Right atrium auricular region (tissue), 2 donors: ENCODE results near the gene WNT1. TPM values are rescaled to one million over a fixed set of nuclear protein-coding genes. Genes with fewer than 3 reads are reported as not detected.

ENCODE experiments used
- DNase-seq: peaks from one replicate; pipeline ENCODE4 v3.0.0-alpha.2; 2019; ENCODE audit warnings: low spot score
- H3K27ac ChIP-seq, 2 donors: fragments of 200-600 bp; sonication (generic); 1 replicate in 1 of 2; 2 replicates in 1 of 2; pipeline ENCODE4 v1.5.1; 2016 to 2019
- H3K27me3 ChIP-seq, 2 donors: fragments of 200-600 bp; sonication (generic); one replicate each; pipeline versions ENCODE4 v1.5.1 to v1.6.0; 2017 to 2019
- H3K36me3 ChIP-seq: fragments of 200-600 bp; sonication (generic); one replicate; pipeline ENCODE4 v1.5.1; 2016
- H3K4me1 ChIP-seq, 2 donors: fragments of 200-600 bp; sonication (generic); one replicate each; pipeline versions ENCODE4 v1.5.1 to v1.6.0; 2017 to 2019
- H3K4me3 ChIP-seq, 2 donors: fragments of 200-600 bp; sonication (generic); 1 replicate in 1 of 2; 2 replicates in 1 of 2; pipeline ENCODE4 v1.5.1; 2017 to 2019; ENCODE audit warnings: mild to moderate bottlenecking in 1 of 2, moderate library complexity in 1 of 2
- H3K9me3 ChIP-seq, 2 donors: fragments of 200-600 bp; sonication (generic); one replicate each; pipeline ENCODE4 v1.5.1; 2019
- total RNA-seq, 2 donors: library from RNA; depleted of rRNA; stranded (reverse); fragments of >200 nt; gene quantifications; one replicate each; pipeline ENCODE4 v1.1.0, GENCODE V29; 2016
- TF ChIP-seq, protein P1 (sequence below), 2 donors: fragments of 200-600 bp; sonication (generic); IDR thresholded peaks; one replicate each; pipeline ENCODE4 v1.5.1; 2019; ENCODE audit warnings: antibody characterized with exemption in 2 of 2

WNT1 gene
- total RNA-seq, 2 donors from 2014 or later, result not detected

DNA sequence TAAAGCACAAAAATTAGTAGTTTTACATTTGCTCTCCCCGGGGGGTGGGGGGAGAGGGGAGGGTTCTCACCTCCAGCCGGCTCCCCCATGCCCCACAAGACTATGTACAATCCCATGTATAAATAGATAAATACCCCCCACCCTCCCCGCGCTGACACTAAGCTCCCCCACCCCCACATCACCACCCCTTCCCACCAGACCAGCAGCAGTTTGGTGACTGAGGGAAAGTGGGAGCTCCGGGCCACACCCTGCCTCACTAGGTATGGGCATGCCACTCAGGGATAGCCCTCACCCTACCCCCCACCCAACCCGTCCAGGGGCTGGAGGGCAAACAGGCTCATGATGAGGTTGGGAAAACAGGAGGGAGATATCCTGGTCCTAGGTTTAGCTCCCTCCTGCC is 42.3 kb downstream of the WNT1 start:
- Histone ChIP-seq H3K27me3 (no peaks in the 10 kb centered on the region), H3K27ac (no peak overlapping the region), H3K36me3 (peaks cover 47% of the 10 kb centered on the region), H3K4me1 (peaks cover 0 to 39% of the 10 kb centered on the region in 2 donors), H3K4me3 (no peak overlapping the region), H3K9me3 (no peaks in the 10 kb centered on the region)
- DNase-seq, result no peak
- TF ChIP-seq, protein P1, sequence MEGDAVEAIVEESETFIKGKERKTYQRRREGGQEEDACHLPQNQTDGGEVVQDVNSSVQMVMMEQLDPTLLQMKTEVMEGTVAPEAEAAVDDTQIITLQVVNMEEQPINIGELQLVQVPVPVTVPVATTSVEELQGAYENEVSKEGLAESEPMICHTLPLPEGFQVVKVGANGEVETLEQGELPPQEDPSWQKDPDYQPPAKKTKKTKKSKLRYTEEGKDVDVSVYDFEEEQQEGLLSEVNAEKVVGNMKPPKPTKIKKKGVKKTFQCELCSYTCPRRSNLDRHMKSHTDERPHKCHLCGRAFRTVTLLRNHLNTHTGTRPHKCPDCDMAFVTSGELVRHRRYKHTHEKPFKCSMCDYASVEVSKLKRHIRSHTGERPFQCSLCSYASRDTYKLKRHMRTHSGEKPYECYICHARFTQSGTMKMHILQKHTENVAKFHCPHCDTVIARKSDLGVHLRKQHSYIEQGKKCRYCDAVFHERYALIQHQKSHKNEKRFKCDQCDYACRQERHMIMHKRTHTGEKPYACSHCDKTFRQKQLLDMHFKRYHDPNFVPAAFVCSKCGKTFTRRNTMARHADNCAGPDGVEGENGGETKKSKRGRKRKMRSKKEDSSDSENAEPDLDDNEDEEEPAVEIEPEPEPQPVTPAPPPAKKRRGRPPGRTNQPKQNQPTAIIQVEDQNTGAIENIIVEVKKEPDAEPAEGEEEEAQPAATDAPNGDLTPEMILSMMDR (IDR thresholded peaks at IDR 0.05), result no peak

DNA sequence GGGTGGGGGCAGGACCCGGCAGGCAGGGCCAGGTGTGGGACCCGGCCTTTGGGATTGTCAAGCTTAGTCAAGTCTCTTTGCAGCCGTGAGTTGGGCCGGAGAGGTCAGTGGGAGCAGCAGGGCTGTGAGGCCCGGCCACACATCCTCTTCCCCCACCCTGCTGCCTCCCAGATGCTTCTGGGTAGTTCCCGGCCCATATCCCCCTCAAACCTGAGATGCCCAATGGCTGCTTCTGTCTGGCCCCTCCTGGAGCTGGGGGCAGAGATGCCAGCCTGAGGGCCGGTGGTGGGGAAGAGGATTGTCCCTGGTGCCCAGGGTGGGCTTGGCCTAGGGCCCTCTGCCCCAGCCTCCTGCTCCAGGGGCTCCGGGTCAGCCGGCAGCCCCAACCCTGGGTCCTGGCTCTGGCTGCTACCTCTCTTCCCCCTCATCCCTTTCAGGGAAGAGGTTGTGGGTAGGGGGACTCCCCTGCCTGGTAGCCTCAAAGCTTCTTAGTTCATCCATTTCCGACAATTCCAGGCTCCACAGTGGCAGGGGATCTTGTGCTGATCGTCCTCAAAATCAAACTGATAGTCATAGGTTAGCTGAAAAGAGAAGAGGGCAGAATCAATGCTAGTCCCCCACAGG is 43.3 kb downstream of the WNT1 start:
- no peaks in the 10 kb centered on the region for H3K9me3 ChIP-seq
- H3K27ac ChIP-seq, result no peak overlapping the region
- H3K36me3 ChIP-seq, result peaks cover 56% of the 10 kb centered on the region
- H3K4me1 ChIP-seq, result peaks cover 0 to 29% of the 10 kb centered on the region in 2 donors
- TF ChIP-seq, protein P1 (IDR thresholded peaks at IDR 0.05), result no peak
- no peak overlapping the region for H3K4me3 ChIP-seq
- DNase-seq, result no peak
- H3K27me3 ChIP-seq, result no peaks in the 10 kb centered on the region

DNA sequence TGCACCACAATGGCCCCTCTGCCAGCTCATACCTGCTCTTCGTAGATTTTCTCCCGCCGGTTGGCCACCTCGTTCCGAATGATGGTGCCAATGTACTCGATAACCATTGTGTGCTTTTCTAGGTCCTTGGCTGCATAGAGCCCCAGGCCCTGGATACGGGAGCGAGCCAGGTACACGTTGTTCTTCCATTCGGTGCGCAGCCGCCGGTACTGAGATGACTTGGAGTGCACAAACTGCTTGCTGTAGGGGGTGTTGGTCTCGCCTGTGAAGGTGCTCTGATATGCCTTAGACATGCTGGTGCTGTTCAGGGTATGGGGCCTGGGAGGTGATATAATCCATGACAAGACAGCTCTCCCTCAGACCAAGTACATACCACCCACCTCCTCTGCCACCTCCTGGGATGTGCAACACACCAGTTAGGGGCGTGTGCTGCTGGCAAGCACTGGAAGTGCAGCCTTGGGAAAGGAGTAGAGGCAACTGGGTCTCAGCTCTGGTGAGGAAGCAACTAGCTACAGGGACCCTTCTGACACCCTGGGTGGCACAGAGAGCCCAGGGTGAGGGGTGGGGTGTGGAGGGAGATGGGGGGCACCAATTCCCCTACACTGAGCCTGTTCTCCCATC is 44.5 kb downstream of the WNT1 start:
- Histone ChIP-seq H3K9me3 (no peaks in the 10 kb centered on the region), H3K4me3 (no peak overlapping the region), H3K27me3 (no peaks in the 10 kb centered on the region), H3K36me3 (peaks cover 69% of the 10 kb centered on the region), H3K27ac (no peak overlapping the region), H3K4me1 (peaks cover 0 to 17% of the 10 kb centered on the region in 2 donors)
- DNase-seq, result no peak
- TF ChIP-seq, protein P1 (IDR thresholded peaks at IDR 0.05), result no peak

DNA sequence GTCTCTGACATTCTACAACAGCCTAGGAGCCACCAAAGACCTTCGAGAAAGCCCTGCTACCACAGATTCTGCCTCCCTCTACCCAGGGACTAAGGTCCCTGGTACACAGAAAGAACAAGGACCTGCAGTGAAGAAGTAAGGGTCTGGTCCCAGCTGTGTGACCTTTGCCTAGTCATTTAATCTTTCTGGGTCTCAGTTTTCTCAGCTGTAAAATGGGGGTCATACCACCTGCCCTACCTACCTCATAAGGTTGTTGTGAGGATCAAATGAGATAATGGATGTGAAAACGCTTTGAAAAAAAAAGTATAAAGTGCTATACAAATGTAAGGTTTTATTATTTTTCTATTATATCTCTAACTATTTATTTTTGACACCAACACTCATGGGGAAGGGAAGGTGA is 45.7 kb downstream of the WNT1 start:
- H3K36me3 ChIP-seq, result peaks cover 80% of the 10 kb centered on the region
- H3K9me3 ChIP-seq, result no peaks in the 10 kb centered on the region
- DNase-seq, result no peak
- peaks cover 0 to 13% of the 10 kb centered on the region in 2 donors for H3K4me1 ChIP-seq
- H3K4me3 ChIP-seq, result no peak overlapping the region
- H3K27ac ChIP-seq, result no peak overlapping the region
- H3K27me3 ChIP-seq, result no peaks in the 10 kb centered on the region
- TF ChIP-seq, protein P1 (IDR thresholded peaks at IDR 0.05), result no peak

DNA sequence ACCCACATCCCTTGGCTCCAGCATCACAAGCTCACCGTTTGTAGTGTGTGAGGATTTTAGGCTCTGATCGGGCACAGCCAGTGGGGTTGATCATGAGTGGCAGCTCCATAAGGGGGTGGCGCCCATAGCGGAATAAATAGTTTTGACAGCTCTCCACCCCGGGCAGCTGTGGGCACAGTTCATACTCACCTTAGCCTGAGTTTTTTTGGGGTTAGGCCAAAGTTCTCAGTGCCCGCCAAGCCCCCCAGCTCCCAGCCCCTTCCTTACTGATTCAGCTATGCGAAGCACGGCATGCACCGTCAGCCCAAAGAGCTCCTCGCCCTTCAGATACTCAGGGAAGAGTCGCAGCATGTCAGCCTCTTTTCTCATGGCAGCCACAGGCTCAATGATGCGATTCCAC is 46.4 kb downstream of the WNT1 start:
- no peaks in the 10 kb centered on the region for H3K9me3 ChIP-seq
- peaks cover 0 to 6% of the 10 kb centered on the region in 2 donors for H3K4me1 ChIP-seq
- no peak overlapping the region for H3K27ac ChIP-seq
- H3K36me3 ChIP-seq, result peaks cover 86% of the 10 kb centered on the region
- no peak overlapping the region for H3K4me3 ChIP-seq
- TF ChIP-seq, protein P1 (IDR thresholded peaks at IDR 0.05), result no peak
- no peak for DNase-seq
- H3K27me3 ChIP-seq, result no peaks in the 10 kb centered on the region
